ENCODE results near the gene MPND.

Gene MPND

DNA sequence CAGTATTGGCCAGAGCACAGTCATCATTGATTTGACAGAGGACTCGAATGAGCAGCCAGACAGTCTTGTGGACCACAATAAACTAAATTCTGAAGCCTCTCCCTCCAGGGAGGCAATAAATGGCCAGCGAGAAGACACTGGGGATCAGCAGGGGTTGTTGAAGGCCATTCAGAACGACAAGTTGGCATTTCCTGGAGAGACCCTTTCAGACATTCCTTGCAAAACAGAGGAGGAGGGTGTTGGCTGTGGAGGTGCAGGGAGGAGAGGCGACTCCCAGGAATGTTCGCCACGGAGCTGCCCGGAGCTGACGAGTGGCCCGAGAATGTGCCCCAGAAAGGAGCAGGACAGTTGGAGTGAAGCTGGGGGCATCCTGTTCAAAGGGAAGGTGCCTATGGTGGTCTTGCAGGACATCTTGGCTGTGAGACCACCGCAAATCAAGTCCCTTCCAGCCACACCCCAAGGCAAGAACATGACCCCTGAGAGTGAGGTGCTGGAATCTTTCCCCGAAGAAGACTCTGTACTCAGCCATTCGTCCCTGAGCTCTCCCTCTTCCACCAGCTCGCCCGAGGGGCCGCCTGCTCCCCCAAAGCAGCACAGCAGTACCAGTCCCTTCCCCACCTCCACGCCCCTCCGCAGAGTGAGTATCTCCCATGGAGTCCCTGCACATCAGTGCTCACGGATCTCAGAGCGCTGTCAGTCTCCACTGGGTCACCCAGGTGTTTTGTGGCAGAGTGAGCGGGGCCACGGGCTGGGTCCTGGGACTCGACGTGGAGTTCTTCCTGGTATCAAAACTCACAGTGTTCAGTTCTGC lies 66.0 kb downstream of the MPND start:
- no peak for DNase-seq

All from NCI-H446 treated with DMSO at 0.1 percent for 48 hours (cell line).